ENCODE data around the gene PTPRN2.

DNA sequence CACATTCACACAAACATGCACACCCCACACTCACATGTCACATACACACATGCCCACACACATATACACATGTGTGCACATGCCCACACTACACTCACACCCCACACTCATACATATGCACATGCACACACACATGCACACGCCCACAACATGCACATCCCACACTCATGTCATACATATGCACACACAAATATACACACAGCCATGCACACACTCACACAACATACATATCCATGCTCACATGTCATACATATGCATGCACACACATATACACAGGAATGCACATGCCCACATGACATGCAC, 1031.0 kb downstream of the PTPRN2 start:
- TF ChIP-seq, protein P1, sequence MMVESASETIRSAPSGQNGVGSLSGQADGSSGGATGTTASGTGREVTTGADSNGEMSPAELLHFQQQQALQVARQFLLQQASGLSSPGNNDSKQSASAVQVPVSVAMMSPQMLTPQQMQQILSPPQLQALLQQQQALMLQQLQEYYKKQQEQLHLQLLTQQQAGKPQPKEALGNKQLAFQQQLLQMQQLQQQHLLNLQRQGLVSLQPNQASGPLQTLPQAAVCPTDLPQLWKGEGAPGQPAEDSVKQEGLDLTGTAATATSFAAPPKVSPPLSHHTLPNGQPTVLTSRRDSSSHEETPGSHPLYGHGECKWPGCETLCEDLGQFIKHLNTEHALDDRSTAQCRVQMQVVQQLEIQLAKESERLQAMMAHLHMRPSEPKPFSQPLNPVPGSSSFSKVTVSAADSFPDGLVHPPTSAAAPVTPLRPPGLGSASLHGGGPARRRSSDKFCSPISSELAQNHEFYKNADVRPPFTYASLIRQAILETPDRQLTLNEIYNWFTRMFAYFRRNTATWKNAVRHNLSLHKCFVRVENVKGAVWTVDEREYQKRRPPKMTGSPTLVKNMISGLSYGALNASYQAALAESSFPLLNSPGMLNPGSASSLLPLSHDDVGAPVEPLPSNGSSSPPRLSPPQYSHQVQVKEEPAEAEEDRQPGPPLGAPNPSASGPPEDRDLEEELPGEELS (CRISPR knock-in tag; IDR thresholded peaks at IDR 0.05) = no peak
- TF ChIP-seq BCL6 (CRISPR knock-in tag; IDR thresholded peaks at IDR 0.05) (no peak), MAZ (IDR thresholded peaks at IDR 0.05; ENCODE audit: borderline replicate concordance, low read depth, low read length) (no peak), MAZ (CRISPR knock-in tag; IDR thresholded peaks at IDR 0.05; ENCODE audit: low read depth) (no peak), HDAC6 (IDR thresholded peaks at IDR 0.05; ENCODE audit: low read depth, low read length) (no peak), TCF7L2 (IDR thresholded peaks at IDR 0.05; ENCODE audit: low read depth, low read length) (no peak), RAD21 (CRISPR knock-in tag; IDR thresholded peaks at IDR 0.05) (no peak)
- TF ChIP-seq, protein P2, sequence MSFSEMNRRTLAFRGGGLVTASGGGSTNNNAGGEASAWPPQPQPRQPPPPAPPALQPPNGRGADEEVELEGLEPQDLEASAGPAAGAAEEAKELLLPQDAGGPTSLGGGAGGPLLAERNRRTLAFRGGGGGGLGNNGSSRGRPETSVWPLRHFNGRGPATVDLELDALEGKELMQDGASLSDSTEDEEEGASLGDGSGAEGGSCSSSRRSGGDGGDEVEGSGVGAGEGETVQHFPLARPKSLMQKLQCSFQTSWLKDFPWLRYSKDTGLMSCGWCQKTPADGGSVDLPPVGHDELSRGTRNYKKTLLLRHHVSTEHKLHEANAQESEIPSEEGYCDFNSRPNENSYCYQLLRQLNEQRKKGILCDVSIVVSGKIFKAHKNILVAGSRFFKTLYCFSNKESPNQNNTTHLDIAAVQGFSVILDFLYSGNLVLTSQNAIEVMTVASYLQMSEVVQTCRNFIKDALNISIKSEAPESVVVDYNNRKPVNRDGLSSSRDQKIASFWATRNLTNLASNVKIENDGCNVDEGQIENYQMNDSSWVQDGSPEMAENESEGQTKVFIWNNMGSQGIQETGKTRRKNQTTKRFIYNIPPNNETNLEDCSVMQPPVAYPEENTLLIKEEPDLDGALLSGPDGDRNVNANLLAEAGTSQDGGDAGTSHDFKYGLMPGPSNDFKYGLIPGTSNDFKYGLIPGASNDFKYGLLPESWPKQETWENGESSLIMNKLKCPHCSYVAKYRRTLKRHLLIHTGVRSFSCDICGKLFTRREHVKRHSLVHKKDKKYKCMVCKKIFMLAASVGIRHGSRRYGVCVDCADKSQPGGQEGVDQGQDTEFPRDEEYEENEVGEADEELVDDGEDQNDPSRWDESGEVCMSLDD (CRISPR knock-in tag; IDR thresholded peaks at IDR 0.05; ENCODE audit: borderline replicate concordance) = no peak
- TF ChIP-seq, protein P3, sequence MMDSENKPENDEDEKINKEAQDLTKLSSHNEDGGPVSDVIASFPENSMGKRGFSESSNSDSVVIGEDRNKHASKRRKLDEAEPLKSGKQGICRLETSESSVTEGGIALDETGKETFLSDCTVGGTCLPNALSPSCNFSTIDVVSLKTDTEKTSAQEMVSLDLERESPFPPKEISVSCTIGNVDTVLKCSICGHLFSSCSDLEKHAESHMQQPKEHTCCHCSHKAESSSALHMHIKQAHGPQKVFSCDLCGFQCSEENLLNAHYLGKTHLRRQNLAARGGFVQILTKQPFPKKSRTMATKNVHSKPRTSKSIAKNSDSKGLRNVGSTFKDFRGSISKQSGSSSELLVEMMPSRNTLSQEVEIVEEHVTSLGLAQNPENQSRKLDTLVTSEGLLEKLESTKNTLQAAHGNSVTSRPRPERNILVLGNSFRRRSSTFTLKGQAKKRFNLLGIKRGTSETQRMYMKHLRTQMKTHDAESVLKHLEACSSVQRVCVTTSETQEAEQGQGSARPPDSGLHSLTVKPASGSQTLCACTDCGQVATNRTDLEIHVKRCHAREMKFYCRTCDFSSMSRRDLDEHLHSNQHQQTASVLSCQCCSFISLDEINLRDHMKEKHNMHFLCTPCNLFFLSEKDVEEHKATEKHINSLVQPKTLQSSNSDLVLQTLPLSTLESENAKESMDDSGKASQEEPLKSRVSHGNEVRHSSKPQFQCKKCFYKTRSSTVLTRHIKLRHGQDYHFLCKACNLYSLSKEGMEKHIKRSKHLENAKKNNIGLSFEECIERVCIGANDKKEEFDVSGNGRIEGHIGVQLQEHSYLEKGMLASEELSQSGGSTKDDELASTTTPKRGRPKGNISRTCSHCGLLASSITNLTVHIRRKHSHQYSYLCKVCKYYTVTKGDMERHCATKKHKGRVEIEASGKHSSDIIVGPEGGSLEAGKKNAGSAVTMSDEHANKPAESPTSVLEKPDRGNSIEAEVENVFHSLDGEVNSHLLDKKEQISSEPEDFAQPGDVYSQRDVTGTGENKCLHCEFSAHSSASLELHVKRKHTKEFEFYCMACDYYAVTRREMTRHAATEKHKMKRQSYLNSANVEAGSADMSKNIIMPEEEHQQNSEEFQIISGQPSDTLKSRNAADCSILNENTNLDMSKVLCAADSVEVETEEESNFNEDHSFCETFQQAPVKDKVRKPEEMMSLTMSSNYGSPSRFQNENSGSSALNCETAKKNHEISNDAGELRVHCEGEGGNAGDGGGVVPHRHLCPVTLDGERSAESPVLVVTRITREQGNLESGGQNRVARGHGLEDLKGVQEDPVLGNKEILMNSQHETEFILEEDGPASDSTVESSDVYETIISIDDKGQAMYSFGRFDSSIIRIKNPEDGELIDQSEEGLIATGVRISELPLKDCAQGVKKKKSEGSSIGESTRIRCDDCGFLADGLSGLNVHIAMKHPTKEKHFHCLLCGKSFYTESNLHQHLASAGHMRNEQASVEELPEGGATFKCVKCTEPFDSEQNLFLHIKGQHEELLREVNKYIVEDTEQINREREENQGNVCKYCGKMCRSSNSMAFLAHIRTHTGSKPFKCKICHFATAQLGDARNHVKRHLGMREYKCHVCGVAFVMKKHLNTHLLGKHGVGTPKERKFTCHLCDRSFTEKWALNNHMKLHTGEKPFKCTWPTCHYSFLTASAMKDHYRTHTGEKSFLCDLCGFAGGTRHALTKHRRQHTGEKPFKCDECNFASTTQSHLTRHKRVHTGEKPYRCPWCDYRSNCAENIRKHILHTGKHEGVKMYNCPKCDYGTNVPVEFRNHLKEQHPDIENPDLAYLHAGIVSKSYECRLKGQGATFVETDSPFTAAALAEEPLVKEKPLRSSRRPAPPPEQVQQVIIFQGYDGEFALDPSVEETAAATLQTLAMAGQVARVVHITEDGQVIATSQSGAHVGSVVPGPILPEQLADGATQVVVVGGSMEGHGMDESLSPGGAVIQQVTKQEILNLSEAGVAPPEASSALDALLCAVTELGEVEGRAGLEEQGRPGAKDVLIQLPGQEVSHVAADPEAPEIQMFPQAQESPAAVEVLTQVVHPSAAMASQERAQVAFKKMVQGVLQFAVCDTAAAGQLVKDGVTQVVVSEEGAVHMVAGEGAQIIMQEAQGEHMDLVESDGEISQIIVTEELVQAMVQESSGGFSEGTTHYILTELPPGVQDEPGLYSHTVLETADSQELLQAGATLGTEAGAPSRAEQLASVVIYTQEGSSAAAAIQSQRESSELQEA (CRISPR knock-in tag; IDR thresholded peaks at IDR 0.05; ENCODE audit: not compliant biosample characterization) = no peak
